GM23338 (cell line): ENCODE results near the gene GPRC5C. TPM values are rescaled to one million over a fixed set of nuclear protein-coding genes. Genes with fewer than 3 reads are reported as not detected.

Source experiments
- ATAC-seq: fragments of 200-7000 bp; cut with Tn5 transposase; 3 replicates; pipeline ENCODE4 v1.9.1; 2020
- DNase-seq: peaks from one replicate; pipeline ENCODE4 v3.0.0-alpha.2; 2015; ENCODE audit warnings: low spot score
- H2AFZ ChIP-seq: fragments of 200-600 bp; sonication (generic); 2 replicates; pipeline ENCODE4 v1.8.0; 2016; ENCODE audit warnings: antibody characterized with exemption, mild to moderate bottlenecking, moderate library complexity
- H3F3A ChIP-seq: fragments of 200-600 bp; sonication (generic); replicated peaks from 2 replicates; pipeline ENCODE4 v1.8.0; 2017; ENCODE audit warnings: antibody characterized with exemption, mixed run types, low read depth
- H3K27ac ChIP-seq: fragments of 200-600 bp; sonication (generic); 2 replicates; pipeline ENCODE4 v1.6.1; 2016; ENCODE audit warnings: low read depth
- H3K27me3 ChIP-seq: fragments of 200-600 bp; sonication (generic); 2 replicates; pipeline ENCODE4 v1.8.0; 2016; ENCODE audit warnings: mild to moderate bottlenecking, mixed run types, moderate library complexity; ENCODE audit not compliant: insufficient read depth
- H3K36me3 ChIP-seq: fragments of 200-600 bp; sonication (generic); 2 replicates; pipeline ENCODE4 v1.8.0; 2016; ENCODE audit warnings: mild to moderate bottlenecking; ENCODE audit not compliant: insufficient read depth
- H3K4me1 ChIP-seq: fragments of 200-600 bp; sonication (generic); 2 replicates; pipeline ENCODE4 v1.8.0; 2016; ENCODE audit warnings: mild to moderate bottlenecking, moderate library complexity; ENCODE audit not compliant: insufficient read depth
- H3K4me2 ChIP-seq: fragments of 200-600 bp; sonication (generic); 2 replicates; pipeline ENCODE4 v1.7.1; 2017; ENCODE audit warnings: mixed run types
- H3K4me3 ChIP-seq: fragments of 200-600 bp; sonication (generic); 2 replicates; pipeline ENCODE4 v1.6.1; 2016; ENCODE audit warnings: mixed run types
- H3K79me2 ChIP-seq: fragments of 200-600 bp; sonication (generic); replicated peaks from 2 replicates; pipeline ENCODE4 v1.8.0; 2017; ENCODE audit warnings: mild to moderate bottlenecking; ENCODE audit not compliant: insufficient read depth
- H3K9me2 ChIP-seq: fragments of 200-600 bp; sonication (generic); 2 replicates; pipeline ENCODE4 v1.8.0; 2017; ENCODE audit not compliant: insufficient read depth
- H4K20me1 ChIP-seq: fragments of 200-600 bp; sonication (generic); replicated peaks from 2 replicates; pipeline ENCODE4 v1.8.0; 2017; ENCODE audit warnings: mild to moderate bottlenecking; ENCODE audit not compliant: insufficient read depth
- H3K27ac Mint-ChIP-seq: 2 replicates; pipeline ENCODE4 v1.8.0; 2020; ENCODE audit warnings: inconsistent platforms, mild to moderate bottlenecking, moderate library complexity, mixed read lengths
- H3K27me3 Mint-ChIP-seq: 3 replicates; pipeline ENCODE4 v1.8.0; 2022; ENCODE audit warnings: low read depth, mild to moderate bottlenecking, moderate library complexity, mixed read lengths, inconsistent platforms; ENCODE audit not compliant: insufficient read depth, poor library complexity
- H3K36me3 Mint-ChIP-seq: 3 replicates; pipeline ENCODE4 v1.8.0; 2021; ENCODE audit warnings: low read depth, mild to moderate bottlenecking, inconsistent platforms, moderate library complexity, mixed read lengths
- H3K4me1 Mint-ChIP-seq: 3 replicates; pipeline ENCODE4 v1.8.0; 2020; ENCODE audit warnings: mild to moderate bottlenecking, inconsistent platforms, mixed read lengths
- H3K4me3 Mint-ChIP-seq: 3 replicates; pipeline ENCODE4 v1.8.0; 2021; ENCODE audit warnings: moderate library complexity, mild to moderate bottlenecking, inconsistent platforms, mixed read lengths
- H3K9me3 Mint-ChIP-seq: 3 replicates; pipeline ENCODE4 v1.8.0; 2020; ENCODE audit warnings: moderate library complexity, mild to moderate bottlenecking, inconsistent platforms, mixed read lengths
- CREB1 ChIP-seq: fragments of 250-450 bp; sonication (Bioruptor Pico); IDR thresholded peaks from 2 replicates; pipeline ENCODE4 v1.5.0; 2020; ENCODE audit warnings: low read depth, mild to moderate bottlenecking, moderate library complexity
- CTCF ChIP-seq, 2 experiments: fragments of 200-600 bp in 1 of 2; sonication (generic) in 1 of 2; conservative IDR thresholded peaks; 2 replicates each; pipeline versions ENCODE4 v1.5.1 to v1.6.1; 2016 to 2017; ENCODE audit warnings: antibody characterized with exemption in 2 of 2, low read depth in 2 of 2, mild to moderate bottlenecking in 2 of 2, moderate library complexity in 1 of 2
- EZH2 ChIP-seq: fragments of 200-600 bp; sonication (generic); IDR thresholded peaks from one replicate; pipeline ENCODE4 v1.8.0; 2017; ENCODE audit warnings: antibody characterized with exemption, mild to moderate bottlenecking, low read depth; ENCODE audit not compliant: unreplicated experiment
- POLR2AphosphoS5 ChIP-seq: IDR thresholded peaks from 2 replicates; pipeline ENCODE4 v1.6.1; 2016; ENCODE audit warnings: antibody characterized with exemption, low read depth
- STAT1 ChIP-seq: IDR thresholded peaks from one replicate; pipeline ENCODE4 v1.6.1; 2016; ENCODE audit warnings: antibody characterized with exemption; ENCODE audit not compliant: unreplicated experiment
- ZNF331 ChIP-seq: fragments of 250-450 bp; sonication (Bioruptor Pico); IDR thresholded peaks from 2 replicates; pipeline ENCODE4 v1.5.0; 2020; ENCODE audit warnings: low read depth, mild to moderate bottlenecking, moderate library complexity
- ZNF462 ChIP-seq: fragments of 250-450 bp; sonication (Bioruptor Pico); IDR thresholded peaks from 2 replicates; pipeline ENCODE4 v1.5.0; 2020; ENCODE audit warnings: mild to moderate bottlenecking, moderate library complexity
- polyA plus RNA-seq: library from polyadenylated mRNA; unstranded; fragments of >200 nt; fragmentation: Nextera tagmentation; extraction: Ambion mirVana; gene quantifications from 2 replicates; pipeline ENCODE4 v1.2.1, GENCODE V29; 2016
- total RNA-seq: library from RNA; depleted of rRNA; stranded (reverse); fragments of >200 nt; shearing (Covaris generic); gene quantifications from 2 replicates; pipeline ENCODE4 v1.2.3, GENCODE V29; 2014

The GPRC5C gene
- total and polyA plus RNA-seq, 2 experiments from 2014 or later: 9.0 to 22.4 TPM

- Mint-ChIP-seq H3K4me3 (no peak overlapping the region), H3K27me3 (peaks cover 9% of the 10 kb centered on the region), H3K9me3 (peaks cover 6% of the 10 kb centered on the region; the same call in 2 of the 3 replicates), H3K36me3 (no peaks in the 10 kb centered on the region; the same call in 1 of the 3 replicates), H3K27ac (no peak overlapping the region), H3K4me1 (peaks cover 22% of the 10 kb centered on the region)
- no peak for DNase-seq
- Histone ChIP-seq H3K4me1 (peaks cover 11% of the 10 kb centered on the region), H4K20me1 (no peaks in the 10 kb centered on the region), H2AFZ (no peak overlapping the region), H3K27ac (no peak overlapping the region), H3K9me2 (no peaks in the 10 kb centered on the region), H3K27me3 (peaks cover under 1% of the 10 kb centered on the region; the same call in 1 of the 2 replicates), H3F3A (no peaks in the 10 kb centered on the region), H3K4me3 (no peak overlapping the region), H3K79me2 (no peaks in the 10 kb centered on the region), H3K4me2 (no peak overlapping the region), H3K36me3 (no peaks in the 10 kb centered on the region)
- no peak for ATAC-seq
- TF ChIP-seq ZNF331 (no peak), CTCF (conservative IDR thresholded peaks at IDR 0.05; ENCODE audit: low read depth in 2 of 2) (no peak), POLR2AphosphoS5 (no peak), EZH2 (no peak), CREB1 (CRISPR knock-in tag) (no peak)
Observed at GRCh38 chr17:74424117-74424516, 7.8 kb upstream of the GPRC5C start.

GRCh38 chr17:74424657-74425056 is 7.2 kb upstream of the GPRC5C start:
- DNase-seq (no peak), ATAC-seq (no peak)
- H3K27me3 ChIP-seq: peaks cover 6% of the 10 kb centered on the region; the same call in 1 of the 2 replicates
- no peaks in the 10 kb centered on the region for H4K20me1 ChIP-seq
- no peak for TF ChIP-seq STAT1
- TF ChIP-seq ZNF462 (CRISPR knock-in tag): no peak
- TF ChIP-seq EZH2: no peak
- H3K4me1 Mint-ChIP-seq: peaks cover 26% of the 10 kb centered on the region
- H3K9me3 Mint-ChIP-seq: peaks cover 6% of the 10 kb centered on the region; the same call in 2 of the 3 replicates
- H3K27ac ChIP-seq: no peak overlapping the region
- peaks cover 13% of the 10 kb centered on the region for H3K27me3 Mint-ChIP-seq
- no peaks in the 10 kb centered on the region; the same call in 1 of the 3 replicates for H3K36me3 Mint-ChIP-seq
- no peaks in the 10 kb centered on the region for H3K79me2 ChIP-seq
- H3K36me3 ChIP-seq: no peaks in the 10 kb centered on the region
- no peak overlapping the region for H3K27ac Mint-ChIP-seq
- H2AFZ ChIP-seq: no peak overlapping the region
- no peaks in the 10 kb centered on the region for H3F3A ChIP-seq
- no peaks in the 10 kb centered on the region for H3K9me2 ChIP-seq
- no peak overlapping the region for H3K4me3 Mint-ChIP-seq
- no peak overlapping the region for H3K4me3 ChIP-seq
- peaks cover 15% of the 10 kb centered on the region for H3K4me1 ChIP-seq
- no peak overlapping the region for H3K4me2 ChIP-seq
